Measurements from ENCODE around the gene DUSP8.

- TF ChIP-seq EHMT2 (IDR thresholded peaks at IDR 0.05; ENCODE audit: low read depth): no peak
- TF ChIP-seq POLR2A (IDR thresholded peaks at IDR 0.05; ENCODE audit: low read length): no peak
- TF ChIP-seq CHD4 (IDR thresholded peaks at IDR 0.05; ENCODE audit: borderline replicate concordance): no peak
- TF ChIP-seq CTCF (IDR thresholded peaks at IDR 0.05): no peak
- no peak for TF ChIP-seq BHLHE40 (IDR thresholded peaks at IDR 0.05; ENCODE audit: low read depth, low read length)
- TF ChIP-seq ESRRA (IDR thresholded peaks at IDR 0.05; ENCODE audit: borderline replicate concordance, low read length): no peak
Observed at GRCh38 chr11:1555713-1556153, 16.3 kb downstream of the DUSP8 start.

Measured in A549 (cell line).